GM06990 (cell line): ENCODE results near the gene DENND10.
"Not testable (repeated sequence)": the region's sequence is repeated elsewhere in the genome, so short reads cannot be mapped to it uniquely, and the experiment has no call there.

Source experiments
- DNase-seq: peaks from one replicate; pipeline ENCODE4 v3.0.0-alpha.2; 2011; ENCODE audit not compliant: insufficient read length; ENCODE audit errors: extremely low read depth
- H3K27me3 ChIP-seq: replicated peaks from 2 replicates; pipeline ENCODE4 v1.6.0; 2011; ENCODE audit warnings: low read length; ENCODE audit not compliant: control insufficient read depth, insufficient read depth
- H3K36me3 ChIP-seq: 2 replicates; pipeline ENCODE4 v1.5.1; 2011; ENCODE audit warnings: low read length; ENCODE audit not compliant: control insufficient read depth, insufficient read depth
- H3K4me3 ChIP-seq: replicated peaks from 2 replicates; pipeline ENCODE4 v1.5.1; 2011; ENCODE audit warnings: low read depth, mild to moderate bottlenecking, control low read depth, low read length
- CTCF ChIP-seq: IDR thresholded peaks from 2 replicates; pipeline ENCODE4 v1.5.1; 2011; ENCODE audit warnings: low read length, control low read depth, mild to moderate bottlenecking, inconsistent platforms; ENCODE audit not compliant: insufficient read depth, poor library complexity, severe bottlenecking

Gene DENND10

GRCh38 chr10:119177708-119178371 is 73.9 kb downstream of the DENND10 start:
- no peaks in the 10 kb centered on the region for H3K27me3 ChIP-seq
- peak overlapping the region; percentile 93 for H3K4me3 ChIP-seq
- H3K36me3 ChIP-seq, result peaks cover 5% of the 10 kb centered on the region
- no peak for TF ChIP-seq CTCF
- DNase-seq, result no peak

- TF ChIP-seq CTCF, result peak; percentile 27
- H3K36me3 ChIP-seq, result peaks cover 5% of the 10 kb centered on the region
- DNase-seq, result peak; percentile 93
- H3K4me3 ChIP-seq, result peak within 1 kb of the TSS; percentile 93
- no peaks in the 10 kb centered on the region for H3K27me3 ChIP-seq
Observed at GRCh38 chr10:119178372-119179119, 74.6 kb downstream of the DENND10 start, which contains the start of gene PRDX3. PRDX3 (minus strand) TSS chr10:119178812; CDS start chr10:119178790, 22 bp downstream.

GRCh38 chr10:119180850-119181400 is 77.0 kb downstream of the DENND10 start:
- DNase-seq, H3K36me3 ChIP-seq, H3K4me3 ChIP-seq, H3K27me3 ChIP-seq: not testable (repeated sequence)
- TF ChIP-seq CTCF, result peak; percentile 2

- DNase-seq, result peak; percentile 43
- Histone ChIP-seq H3K27me3 (no peaks in the 10 kb centered on the region), H3K36me3 (no peaks in the 10 kb centered on the region), H3K4me3 (no peak overlapping the region)
- no peak for TF ChIP-seq CTCF
Observed at GRCh38 chr10:119183664-119184412, 79.9 kb downstream of the DENND10 start.
